ENCODE measurements around the gene SPATA6L.

Gene SPATA6L

GRCh38 chr9:4548811-4549725 lies 117.2 kb downstream of the SPATA6L start:
- DNase-seq = peak; percentile 21
